ENCODE results near the gene COL27A1.

The COL27A1 gene

DNA sequence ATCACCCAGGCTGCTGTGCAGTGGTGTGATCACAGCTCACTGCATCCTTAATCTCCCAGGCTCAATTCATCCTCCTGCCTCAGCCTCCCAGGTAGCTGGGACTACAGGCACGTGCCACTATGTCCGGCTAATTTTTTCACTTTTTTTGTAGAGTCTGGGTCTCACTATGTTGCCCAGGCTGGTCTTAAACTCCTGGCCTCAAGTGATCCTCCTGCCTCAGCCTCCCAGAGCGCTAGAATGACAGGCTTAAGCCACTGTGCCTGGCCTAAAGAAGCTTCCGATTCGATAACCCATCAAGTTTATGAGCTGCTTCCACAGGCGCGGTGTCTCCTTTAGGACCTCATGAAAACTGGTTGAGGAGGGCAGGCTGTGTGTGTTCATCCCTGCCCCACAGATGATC, 16.2 kb downstream of the COL27A1 start:
- Histone ChIP-seq H3K27me3 (ENCODE audit: insufficient read depth, poor library complexity, severe bottlenecking) (no peaks in the 10 kb centered on the region), H3K4me3 (replicated peaks; ENCODE audit: insufficient read depth, low read length) (no peak overlapping the region), H3K27ac (replicated peaks) (no peak overlapping the region)
- no peak for DNase-seq (ENCODE audit: low read depth in 1 of 2, low spot score in 1 of 2)
- no peak for TF ChIP-seq SPI1 (IDR thresholded peaks at IDR 0.05; ENCODE audit: borderline replicate concordance, low read depth)
- TF ChIP-seq POLR2AphosphoS5 (IDR thresholded peaks at IDR 0.05; ENCODE audit: low read depth) = no peak
- TF ChIP-seq, protein P1, sequence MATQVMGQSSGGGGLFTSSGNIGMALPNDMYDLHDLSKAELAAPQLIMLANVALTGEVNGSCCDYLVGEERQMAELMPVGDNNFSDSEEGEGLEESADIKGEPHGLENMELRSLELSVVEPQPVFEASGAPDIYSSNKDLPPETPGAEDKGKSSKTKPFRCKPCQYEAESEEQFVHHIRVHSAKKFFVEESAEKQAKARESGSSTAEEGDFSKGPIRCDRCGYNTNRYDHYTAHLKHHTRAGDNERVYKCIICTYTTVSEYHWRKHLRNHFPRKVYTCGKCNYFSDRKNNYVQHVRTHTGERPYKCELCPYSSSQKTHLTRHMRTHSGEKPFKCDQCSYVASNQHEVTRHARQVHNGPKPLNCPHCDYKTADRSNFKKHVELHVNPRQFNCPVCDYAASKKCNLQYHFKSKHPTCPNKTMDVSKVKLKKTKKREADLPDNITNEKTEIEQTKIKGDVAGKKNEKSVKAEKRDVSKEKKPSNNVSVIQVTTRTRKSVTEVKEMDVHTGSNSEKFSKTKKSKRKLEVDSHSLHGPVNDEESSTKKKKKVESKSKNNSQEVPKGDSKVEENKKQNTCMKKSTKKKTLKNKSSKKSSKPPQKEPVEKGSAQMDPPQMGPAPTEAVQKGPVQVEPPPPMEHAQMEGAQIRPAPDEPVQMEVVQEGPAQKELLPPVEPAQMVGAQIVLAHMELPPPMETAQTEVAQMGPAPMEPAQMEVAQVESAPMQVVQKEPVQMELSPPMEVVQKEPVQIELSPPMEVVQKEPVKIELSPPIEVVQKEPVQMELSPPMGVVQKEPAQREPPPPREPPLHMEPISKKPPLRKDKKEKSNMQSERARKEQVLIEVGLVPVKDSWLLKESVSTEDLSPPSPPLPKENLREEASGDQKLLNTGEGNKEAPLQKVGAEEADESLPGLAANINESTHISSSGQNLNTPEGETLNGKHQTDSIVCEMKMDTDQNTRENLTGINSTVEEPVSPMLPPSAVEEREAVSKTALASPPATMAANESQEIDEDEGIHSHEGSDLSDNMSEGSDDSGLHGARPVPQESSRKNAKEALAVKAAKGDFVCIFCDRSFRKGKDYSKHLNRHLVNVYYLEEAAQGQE (IDR thresholded peaks at IDR 0.05; ENCODE audit: insufficient replicate concordance, low read depth) = no peak
- TF ChIP-seq GABPA (IDR thresholded peaks at IDR 0.05; ENCODE audit: low read depth) = no peak
- TF ChIP-seq, protein P2, sequence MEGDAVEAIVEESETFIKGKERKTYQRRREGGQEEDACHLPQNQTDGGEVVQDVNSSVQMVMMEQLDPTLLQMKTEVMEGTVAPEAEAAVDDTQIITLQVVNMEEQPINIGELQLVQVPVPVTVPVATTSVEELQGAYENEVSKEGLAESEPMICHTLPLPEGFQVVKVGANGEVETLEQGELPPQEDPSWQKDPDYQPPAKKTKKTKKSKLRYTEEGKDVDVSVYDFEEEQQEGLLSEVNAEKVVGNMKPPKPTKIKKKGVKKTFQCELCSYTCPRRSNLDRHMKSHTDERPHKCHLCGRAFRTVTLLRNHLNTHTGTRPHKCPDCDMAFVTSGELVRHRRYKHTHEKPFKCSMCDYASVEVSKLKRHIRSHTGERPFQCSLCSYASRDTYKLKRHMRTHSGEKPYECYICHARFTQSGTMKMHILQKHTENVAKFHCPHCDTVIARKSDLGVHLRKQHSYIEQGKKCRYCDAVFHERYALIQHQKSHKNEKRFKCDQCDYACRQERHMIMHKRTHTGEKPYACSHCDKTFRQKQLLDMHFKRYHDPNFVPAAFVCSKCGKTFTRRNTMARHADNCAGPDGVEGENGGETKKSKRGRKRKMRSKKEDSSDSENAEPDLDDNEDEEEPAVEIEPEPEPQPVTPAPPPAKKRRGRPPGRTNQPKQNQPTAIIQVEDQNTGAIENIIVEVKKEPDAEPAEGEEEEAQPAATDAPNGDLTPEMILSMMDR (IDR thresholded peaks at IDR 0.05; ENCODE audit: insufficient read depth, low read length) = no peak

DNA sequence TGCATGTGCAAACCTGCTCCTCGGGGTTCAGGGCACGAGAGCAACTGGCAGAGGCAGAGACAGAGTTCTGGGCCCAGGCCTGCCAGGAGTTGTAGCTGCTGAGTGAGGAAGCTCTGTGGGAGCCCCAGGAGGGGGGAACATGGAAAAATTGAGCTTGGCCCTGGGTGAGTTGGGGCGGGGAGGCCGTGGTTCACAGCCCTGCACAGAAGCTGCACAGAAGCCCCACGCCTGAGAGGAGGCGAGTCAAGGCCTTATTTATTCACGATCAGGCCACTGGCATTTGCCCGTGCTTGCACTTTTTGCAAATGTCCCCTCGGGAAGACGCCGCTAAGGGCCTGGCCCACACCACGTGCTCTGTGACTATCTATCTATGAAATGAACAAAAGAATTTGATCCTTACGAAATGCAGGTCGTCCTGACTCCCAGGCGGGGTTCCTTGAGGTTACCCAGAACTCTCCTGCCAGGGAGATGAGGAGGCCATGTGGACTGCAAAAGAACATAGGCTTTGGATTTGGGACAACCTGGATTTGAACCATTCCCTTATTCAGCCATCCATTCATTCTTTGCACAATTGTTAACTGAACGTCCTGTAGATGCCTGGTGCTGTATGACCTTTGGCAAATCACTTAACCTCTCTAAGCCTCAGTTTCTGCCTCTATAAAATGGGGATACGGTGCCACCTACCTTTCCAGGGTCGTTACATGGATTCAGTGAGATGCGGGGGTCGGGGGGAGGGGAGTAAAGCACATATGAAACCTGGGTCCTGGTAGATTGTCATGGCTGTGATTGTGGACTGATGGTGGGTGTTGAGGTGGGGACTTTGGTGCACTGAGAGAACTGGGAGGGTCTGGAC, 17.9 kb downstream of the COL27A1 start:
- Histone ChIP-seq H3K27me3 (ENCODE audit: insufficient read depth, poor library complexity, severe bottlenecking) (peaks cover 7% of the 10 kb centered on the region), H3K27ac (replicated peaks) (no peak overlapping the region), H3K4me3 (replicated peaks; ENCODE audit: insufficient read depth, low read length) (no peak overlapping the region)
- DNase-seq (ENCODE audit: low read depth in 1 of 2, low spot score in 1 of 2) = no peak
- TF ChIP-seq, protein P2 (IDR thresholded peaks at IDR 0.05; ENCODE audit: insufficient read depth, low read length) = no peak
- no peak for TF ChIP-seq GABPA (IDR thresholded peaks at IDR 0.05; ENCODE audit: low read depth)
- no peak for TF ChIP-seq SPI1 (IDR thresholded peaks at IDR 0.05; ENCODE audit: borderline replicate concordance, low read depth)
- TF ChIP-seq, protein P1 (IDR thresholded peaks at IDR 0.05; ENCODE audit: insufficient replicate concordance, low read depth) = no peak
- no peak for TF ChIP-seq POLR2AphosphoS5 (IDR thresholded peaks at IDR 0.05; ENCODE audit: low read depth)

DNA sequence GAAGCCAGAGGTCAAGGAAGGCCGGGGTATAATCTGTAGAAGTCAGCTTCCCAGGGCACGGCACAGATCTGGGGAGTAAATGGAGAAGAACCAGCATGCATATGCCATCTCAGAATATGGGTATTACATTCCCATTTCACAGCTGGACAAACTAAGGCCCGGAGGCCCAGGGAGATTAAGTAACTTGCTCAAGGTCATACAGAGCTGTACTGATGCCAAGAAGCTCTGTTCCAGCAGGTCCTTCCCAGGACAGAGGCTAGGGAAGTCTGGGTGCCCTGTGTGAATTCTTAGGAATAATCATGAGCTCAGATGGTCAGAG, 19.2 kb downstream of the COL27A1 start:
- Histone ChIP-seq H3K4me3 (replicated peaks; ENCODE audit: insufficient read depth, low read length) (no peak overlapping the region), H3K27ac (replicated peaks) (no peak overlapping the region), H3K27me3 (ENCODE audit: insufficient read depth, poor library complexity, severe bottlenecking) (peaks cover 7% of the 10 kb centered on the region)
- no peak for TF ChIP-seq SPI1 (IDR thresholded peaks at IDR 0.05; ENCODE audit: borderline replicate concordance, low read depth)
- TF ChIP-seq, protein P2 (IDR thresholded peaks at IDR 0.05; ENCODE audit: insufficient read depth, low read length) = no peak
- no peak for TF ChIP-seq POLR2AphosphoS5 (IDR thresholded peaks at IDR 0.05; ENCODE audit: low read depth)
- TF ChIP-seq, protein P1 (IDR thresholded peaks at IDR 0.05; ENCODE audit: insufficient replicate concordance, low read depth) = no peak
- no peak for TF ChIP-seq GABPA (IDR thresholded peaks at IDR 0.05; ENCODE audit: low read depth)
- no peak for DNase-seq (ENCODE audit: low read depth in 1 of 2, low spot score in 1 of 2)
